IgD-negative memory B cell (primary cell): ENCODE results near the gene CARD9. TPM values are rescaled to one million over a fixed set of nuclear protein-coding genes. Genes with fewer than 3 reads are reported as not detected.
A peak's percentile ranks its signal among the peaks of the same experiment; 100 is the strongest.
"Not testable (repeated sequence)": the region's sequence is repeated elsewhere in the genome, so short reads cannot be mapped to it uniquely, and the experiment has no call there.

ENCODE experiments used
- H3K27ac Mint-ChIP-seq, 3 donors: one replicate each; pipeline ENCODE4 v1.8.0; 2020 to 2022; ENCODE audit warnings: mild to moderate bottlenecking in 3 of 3, mixed read lengths in 3 of 3, moderate library complexity in 1 of 3
- H3K27me3 Mint-ChIP-seq: one replicate; pipeline ENCODE4 v1.8.0; 2021; ENCODE audit warnings: mixed read lengths
- H3K36me3 Mint-ChIP-seq: one replicate; pipeline ENCODE4 v1.8.0; 2020; ENCODE audit warnings: mild to moderate bottlenecking, mixed read lengths
- H3K4me1 Mint-ChIP-seq, 3 donors: one replicate each; pipeline ENCODE4 v1.8.0; 2020 to 2022; ENCODE audit warnings: mixed read lengths in 3 of 3, mild to moderate bottlenecking in 1 of 3
- H3K4me3 Mint-ChIP-seq, 4 donors: one replicate each; pipeline ENCODE4 v1.8.0; 2020 to 2022; ENCODE audit warnings: mild to moderate bottlenecking in 4 of 4, mixed read lengths in 4 of 4, moderate library complexity in 3 of 4
- H3K9me3 Mint-ChIP-seq, 3 donors: one replicate each; pipeline ENCODE4 v1.8.0; 2020 to 2021; ENCODE audit warnings: mixed read lengths in 3 of 3, mild to moderate bottlenecking in 1 of 3
- polyA plus RNA-seq: library from polyadenylated mRNA; unstranded; fragments of 300-500 nt; fragmentation: Illumina TruSeq; gene quantifications from one replicate; pipeline ENCODE4 v1.2.3, GENCODE V29; 2021

Gene CARD9
- 0.26 TPM for polyA plus RNA-seq

GRCh38 chr9:136373300-136374182, at the start of gene CARD9:
Gene CARD9, minus strand, starts transcription at chr9:136373669. Its CDS starts 1,591 bp downstream, at chr9:136372078.
- Mint-ChIP-seq H3K4me1 (no peaks in the 10 kb centered on the region), H3K36me3 (peaks cover 2% of the 10 kb centered on the region), H3K27me3 (no peaks in the 10 kb centered on the region), H3K27ac (no peak within 1 kb of the TSS), H3K4me3 (peak within 1 kb of the TSS in 1 of 4 donors; percentile 5), H3K9me3 (no peaks in the 10 kb centered on the region)

GRCh38 chr9:136422876-136423275, 49.4 kb upstream of the CARD9 start:
- Mint-ChIP-seq H3K27me3 (no peaks in the 10 kb centered on the region), H3K4me1 (no peaks in the 10 kb centered on the region), H3K27ac (no peak overlapping the region), H3K9me3 (no peaks in the 10 kb centered on the region), H3K36me3 (peaks cover 5% of the 10 kb centered on the region), H3K4me3 (no peak overlapping the region)

GRCh38 chr9:136421791-136422190, 48.3 kb upstream of the CARD9 start:
- peaks cover 3% of the 10 kb centered on the region for H3K36me3 Mint-ChIP-seq

GRCh38 chr9:136419092-136419420, 45.6 kb upstream of the CARD9 start:
- H3K27me3 Mint-ChIP-seq: no peaks in the 10 kb centered on the region

More at GRCh38 chr9:136421791-136422190, 48.3 kb upstream of the CARD9 start:
- Mint-ChIP-seq H3K4me1 (no peaks in the 10 kb centered on the region), H3K4me3 (no peak overlapping the region), H3K27ac (no peak overlapping the region), H3K9me3 (no peaks in the 10 kb centered on the region), H3K27me3 (no peaks in the 10 kb centered on the region)

GRCh38 chr9:136418182-136419091, 45.0 kb upstream of the CARD9 start:
- H3K4me3 Mint-ChIP-seq: peak overlapping the region in 1 of 4 donors; percentile 60
- peaks cover 2% of the 10 kb centered on the region for H3K36me3 Mint-ChIP-seq
- H3K27me3 Mint-ChIP-seq: no peaks in the 10 kb centered on the region
- no peaks in the 10 kb centered on the region for H3K9me3 Mint-ChIP-seq
- H3K4me1 Mint-ChIP-seq: peaks cover 0 to 1% (median 0%) of the 10 kb centered on the region in 3 donors
- H3K27ac Mint-ChIP-seq: peak overlapping the region in 2 of 3 donors; percentile 74 to 77

More at GRCh38 chr9:136419092-136419420, 45.6 kb upstream of the CARD9 start:
- H3K4me1 Mint-ChIP-seq: no peaks in the 10 kb centered on the region
- H3K4me3 Mint-ChIP-seq: no peak overlapping the region
- H3K9me3 Mint-ChIP-seq: no peaks in the 10 kb centered on the region
- peak overlapping the region in 2 of 3 donors; percentile 74 to 77 for H3K27ac Mint-ChIP-seq
- H3K36me3 Mint-ChIP-seq: peaks cover 2% of the 10 kb centered on the region

GRCh38 chr9:136416914-136417313, 43.4 kb upstream of the CARD9 start:
- no peaks in the 10 kb centered on the region for H3K36me3 Mint-ChIP-seq
- no peaks in the 10 kb centered on the region for H3K9me3 Mint-ChIP-seq
- H3K4me1 Mint-ChIP-seq: peaks cover 1 to 3% (median 3%) of the 10 kb centered on the region in 3 donors
- peak overlapping the region in 1 of 4 donors; percentile 48 for H3K4me3 Mint-ChIP-seq
- H3K27ac Mint-ChIP-seq: peak overlapping the region in 1 of 3 donors; percentile 67
- H3K27me3 Mint-ChIP-seq: no peaks in the 10 kb centered on the region

GRCh38 chr9:136416427-136416826, 43.0 kb upstream of the CARD9 start:
- Mint-ChIP-seq H3K36me3 (no peaks in the 10 kb centered on the region), H3K27me3 (no peaks in the 10 kb centered on the region), H3K9me3 (no peaks in the 10 kb centered on the region), H3K4me3 (peak overlapping the region in 1 of 4 donors; percentile 48), H3K4me1 (peaks cover 4 to 7% (median 6%) of the 10 kb centered on the region in 3 donors), H3K27ac (no peak overlapping the region)

GRCh38 chr9:136412962-136413361, 39.5 kb upstream of the CARD9 start:
- Mint-ChIP-seq H3K4me3 (peak overlapping the region in 1 of 4 donors; percentile 64), H3K27me3 (no peaks in the 10 kb centered on the region), H3K36me3 (peaks cover 4% of the 10 kb centered on the region), H3K9me3 (no peaks in the 10 kb centered on the region), H3K27ac (peak overlapping the region in 1 of 3 donors; percentile 50), H3K4me1 (peaks cover 21 to 23% (median 21%) of the 10 kb centered on the region in 3 donors)

GRCh38 chr9:136411378-136411777, 37.9 kb upstream of the CARD9 start:
- peak overlapping the region; percentile 89 to 95 (median 92) for H3K4me3 Mint-ChIP-seq
- peaks cover 21 to 27% (median 23%) of the 10 kb centered on the region in 3 donors for H3K4me1 Mint-ChIP-seq
- peaks cover 4% of the 10 kb centered on the region for H3K36me3 Mint-ChIP-seq
- peak overlapping the region; percentile 89 to 96 (median 95) for H3K27ac Mint-ChIP-seq
- H3K9me3 Mint-ChIP-seq: no peaks in the 10 kb centered on the region
- no peaks in the 10 kb centered on the region for H3K27me3 Mint-ChIP-seq

- Mint-ChIP-seq H3K36me3 (peaks cover 4% of the 10 kb centered on the region), H3K27ac (peak within 1 kb of the TSS; percentile 89 to 96 (median 95)), H3K9me3 (no peaks in the 10 kb centered on the region), H3K4me1 (peaks cover 21 to 27% (median 24%) of the 10 kb centered on the region in 3 donors), H3K27me3 (no peaks in the 10 kb centered on the region), H3K4me3 (peak within 1 kb of the TSS; percentile 89 to 95 (median 94))
These were observed 37.2 kb upstream of the CARD9 start, which contains the start of the genes ENTR1 and PMPCA for GRCh38 chr9:136410500-136411287. Gene ENTR1, minus strand, starts transcription at chr9:136410614. Its CDS starts 217 bp downstream, at chr9:136410397. Gene PMPCA, plus strand, starts transcription at chr9:136410658. Its CDS starts 11 bp downstream, at chr9:136410669.

GRCh38 chr9:136409557-136410455, 36.3 kb upstream of the CARD9 start:
- peaks cover 4% of the 10 kb centered on the region for H3K36me3 Mint-ChIP-seq
- H3K4me3 Mint-ChIP-seq: peak overlapping the region; percentile 89 to 95 (median 94)
- H3K27me3 Mint-ChIP-seq: no peaks in the 10 kb centered on the region
- H3K9me3 Mint-ChIP-seq: no peaks in the 10 kb centered on the region
- peaks cover 24 to 31% (median 30%) of the 10 kb centered on the region in 3 donors for H3K4me1 Mint-ChIP-seq
- H3K27ac Mint-ChIP-seq: peak overlapping the region; percentile 71 to 89 (median 89)

GRCh38 chr9:136407911-136408310, 34.4 kb upstream of the CARD9 start:
- peaks cover 4% of the 10 kb centered on the region for H3K36me3 Mint-ChIP-seq
- peaks cover 40 to 44% (median 44%) of the 10 kb centered on the region in 3 donors for H3K4me1 Mint-ChIP-seq
- peak overlapping the region in 1 of 3 donors; percentile 60 for H3K27ac Mint-ChIP-seq
- H3K9me3 Mint-ChIP-seq: no peaks in the 10 kb centered on the region
- no peaks in the 10 kb centered on the region for H3K27me3 Mint-ChIP-seq
- H3K4me3 Mint-ChIP-seq: peak overlapping the region in 3 of 4 donors; percentile 27 to 85 (median 76)

- not testable (repeated sequence) for H3K27me3 Mint-ChIP-seq, H3K36me3 Mint-ChIP-seq, H3K9me3 Mint-ChIP-seq
- peaks cover 38 to 47% (median 42%) of the 10 kb centered on the region in 3 donors for H3K4me1 Mint-ChIP-seq
- peak overlapping the region in 2 of 4 donors; percentile 22 to 85 for H3K4me3 Mint-ChIP-seq
- peak overlapping the region in 1 of 3 donors; percentile 73 for H3K27ac Mint-ChIP-seq
These were observed 33.6 kb upstream of the CARD9 start for GRCh38 chr9:136407061-136407460.
